Nephron (organoid): ENCODE data around the gene ADGRG7.

ENCODE experiments used
- H3K27ac Mint-ChIP-seq, 3 experiments: 2 replicates each; pipeline ENCODE4 v1.8.0; 2020; ENCODE audit warnings: mixed read lengths in 3 of 3, mild to moderate bottlenecking in 2 of 3, moderate library complexity in 1 of 3
- H3K27me3 Mint-ChIP-seq: 2 replicates; pipeline ENCODE4 v1.8.0; 2021; ENCODE audit warnings: low read depth, mild to moderate bottlenecking, moderate library complexity, mixed read lengths
- H3K36me3 Mint-ChIP-seq: 2 replicates; pipeline ENCODE4 v1.8.0; 2020; ENCODE audit warnings: low read depth, mixed read lengths
- H3K4me1 Mint-ChIP-seq: 2 replicates; pipeline ENCODE4 v1.8.0; 2020; ENCODE audit warnings: mixed read lengths
- H3K4me3 Mint-ChIP-seq, 3 experiments: 2 replicates each; pipeline ENCODE4 v1.8.0; 2020; ENCODE audit warnings: mild to moderate bottlenecking in 3 of 3, mixed read lengths in 3 of 3, moderate library complexity in 2 of 3
- H3K9me3 Mint-ChIP-seq: 2 replicates; pipeline ENCODE4 v1.8.0; 2020; ENCODE audit warnings: mixed read lengths
- CTCF ChIP-seq, 3 experiments: fragments of 200-600 bp; sonication (generic); IDR thresholded peaks; one replicate each; pipeline ENCODE4 v1.5.0; 2021; ENCODE audit warnings: antibody characterized with exemption in 3 of 3; ENCODE audit not compliant: unreplicated experiment in 3 of 3

ADGRG7 gene

DNA sequence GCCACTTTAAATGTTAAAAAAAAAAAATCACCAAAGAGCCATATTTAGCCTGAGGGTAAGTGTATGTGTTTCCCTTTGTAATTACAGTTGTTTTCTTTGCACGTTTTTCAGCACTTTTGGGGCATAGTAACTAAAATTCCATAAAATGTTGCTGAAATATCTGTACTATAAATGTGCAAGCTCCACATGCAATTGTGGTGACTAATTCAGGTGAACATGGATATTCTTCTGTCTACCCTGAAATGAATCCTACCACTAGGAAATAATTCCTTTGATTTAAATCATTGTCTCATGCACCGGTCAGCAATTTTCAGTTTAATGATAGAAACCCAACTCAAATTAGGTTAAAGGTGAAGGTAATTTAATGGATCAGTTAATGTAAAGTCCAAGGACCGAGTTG lies 86.8 kb downstream of the ADGRG7 start:
- Mint-ChIP-seq H3K9me3 (peaks cover 2% of the 10 kb centered on the region), H3K36me3 (no peaks in the 10 kb centered on the region), H3K27ac (peak overlapping the region in 1 of 3 experiments; percentile 39), H3K4me1 (peaks cover 13% of the 10 kb centered on the region), H3K27me3 (peaks cover 3% of the 10 kb centered on the region), H3K4me3 (no peak overlapping the region)
- no peak for TF ChIP-seq CTCF (IDR thresholded peaks at IDR 0.05; ENCODE audit: unreplicated experiment in 3 of 3)

- Mint-ChIP-seq H3K4me1 (peaks cover 13% of the 10 kb centered on the region), H3K9me3 (no peaks in the 10 kb centered on the region)
Measured at GRCh38 chr3:100697172-100697571, 87.8 kb downstream of the ADGRG7 start.

GRCh38 chr3:100697723-100698285 lies 88.4 kb downstream of the ADGRG7 start:
- no peak for TF ChIP-seq CTCF (IDR thresholded peaks at IDR 0.05; ENCODE audit: unreplicated experiment in 3 of 3)
- H3K27ac Mint-ChIP-seq: no peak overlapping the region
- no peaks in the 10 kb centered on the region for H3K36me3 Mint-ChIP-seq
- H3K4me3 Mint-ChIP-seq: no peak overlapping the region
- no peaks in the 10 kb centered on the region for H3K9me3 Mint-ChIP-seq
- peaks cover 13% of the 10 kb centered on the region for H3K4me1 Mint-ChIP-seq
- peaks cover 3% of the 10 kb centered on the region for H3K27me3 Mint-ChIP-seq

More at GRCh38 chr3:100697172-100697571, 87.8 kb downstream of the ADGRG7 start:
- no peak overlapping the region for H3K27ac Mint-ChIP-seq
- no peaks in the 10 kb centered on the region for H3K36me3 Mint-ChIP-seq
- H3K27me3 Mint-ChIP-seq: peaks cover 3% of the 10 kb centered on the region
- TF ChIP-seq CTCF (IDR thresholded peaks at IDR 0.05; ENCODE audit: unreplicated experiment in 3 of 3): no peak
- no peak overlapping the region for H3K4me3 Mint-ChIP-seq

DNA sequence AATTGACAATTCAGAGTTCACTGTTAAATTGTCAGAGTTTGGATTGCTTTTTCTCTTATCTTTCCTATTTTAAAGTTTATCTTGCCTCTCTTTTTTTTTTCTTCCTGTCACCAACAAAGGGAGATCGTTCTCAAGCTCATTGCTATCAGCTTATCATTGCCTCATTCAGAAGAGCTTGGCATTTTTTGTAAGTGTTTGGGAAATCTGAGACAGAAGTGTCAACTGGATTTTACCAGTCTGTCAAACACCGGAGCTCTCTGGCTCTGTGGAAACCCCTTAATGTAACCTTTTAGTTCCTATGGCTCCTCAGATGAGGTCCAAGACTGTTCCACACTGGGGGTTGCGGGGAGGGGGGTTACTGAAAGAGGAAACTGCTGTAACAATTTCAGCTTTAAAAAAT lies 89.3 kb downstream of the ADGRG7 start:
- Mint-ChIP-seq H3K36me3 (no peaks in the 10 kb centered on the region), H3K27ac (no peak overlapping the region), H3K27me3 (peaks cover 3% of the 10 kb centered on the region), H3K4me3 (no peak overlapping the region), H3K4me1 (peaks cover 13% of the 10 kb centered on the region), H3K9me3 (no peaks in the 10 kb centered on the region)
- TF ChIP-seq CTCF (IDR thresholded peaks at IDR 0.05; ENCODE audit: unreplicated experiment in 3 of 3): no peak

- TF ChIP-seq CTCF (IDR thresholded peaks at IDR 0.05; ENCODE audit: unreplicated experiment in 3 of 3): no peak
- no peaks in the 10 kb centered on the region for H3K9me3 Mint-ChIP-seq
- H3K36me3 Mint-ChIP-seq: no peaks in the 10 kb centered on the region
- no peak overlapping the region for H3K27ac Mint-ChIP-seq
- H3K4me1 Mint-ChIP-seq: peaks cover 6% of the 10 kb centered on the region
- peaks cover 8% of the 10 kb centered on the region for H3K27me3 Mint-ChIP-seq
- no peak overlapping the region for H3K4me3 Mint-ChIP-seq
Measured at GRCh38 chr3:100700708-100701107, 91.3 kb downstream of the ADGRG7 start.
